ENCODE results near the gene GGA1. TPM values are rescaled to one million over a fixed set of nuclear protein-coding genes. Genes with fewer than 3 reads are reported as not detected.

Gene GGA1
- total RNA-seq (10 to 100 TPM; 70.5 to 86.8 TPM), total RNA-seq (96.3 to 105 reads per million in 2 donors)

DNA sequence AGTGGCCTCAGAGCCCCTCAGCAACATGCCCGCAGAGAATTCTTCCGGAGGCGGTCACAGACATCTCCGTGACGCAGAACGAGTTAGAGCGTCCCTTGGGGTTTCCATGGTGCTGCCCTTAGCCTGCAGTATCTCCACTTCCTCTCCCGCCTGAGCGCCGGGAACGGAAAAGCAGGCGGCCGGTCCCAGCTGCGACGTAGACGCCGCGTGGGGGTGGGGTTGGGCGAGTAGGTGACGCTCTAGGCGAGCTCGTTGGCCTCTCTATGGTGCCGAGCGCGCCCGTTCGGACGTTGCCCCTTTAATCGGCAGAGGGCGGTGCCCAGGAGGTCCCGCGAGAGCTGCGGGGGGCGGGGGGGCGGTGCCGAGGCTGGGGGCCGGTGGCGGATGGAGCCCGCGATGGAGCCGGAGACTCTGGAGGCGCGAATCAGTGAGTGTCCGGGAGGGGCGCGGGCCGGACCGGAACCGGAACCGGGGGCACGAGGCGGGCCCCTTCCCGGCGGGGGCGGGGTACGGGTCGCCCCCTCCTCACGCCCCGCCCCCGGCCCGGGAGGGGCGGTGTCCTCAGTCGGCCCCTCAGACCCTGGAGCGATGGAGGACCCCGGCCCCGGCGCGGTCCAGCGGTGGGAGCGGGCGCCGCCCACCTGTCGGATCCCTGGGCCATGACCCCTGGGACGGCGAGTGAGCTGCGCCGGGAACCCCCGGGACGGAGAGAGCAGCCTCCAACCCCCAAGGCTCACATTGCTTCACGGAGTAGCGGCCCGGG, at the start of gene GGA1:
Gene GGA1, plus strand, starts transcription at position 358 of the 763 bp plus-strand sequence. Its CDS starts 27 bp downstream, at position 385.
- ATAC-seq, result peak; percentile 81
- Mint-ChIP-seq H3K36me3 (ENCODE audit: low read depth) (no peaks in the 10 kb centered on the region), H3K4me1 (peaks cover 41% of the 10 kb centered on the region), H3K27ac (peak within 1 kb of the TSS; percentile 98), H3K27me3 (no peaks in the 10 kb centered on the region), H3K4me3 (peak within 1 kb of the TSS; percentile 98)
- DNase-seq, result peak; percentile 92 to 97 (median 94)
- no peaks in the 10 kb centered on the region for H3K9me3 ChIP-seq (ENCODE audit: control insufficient read depth, low read length, poor library complexity, severe bottlenecking)

DNA sequence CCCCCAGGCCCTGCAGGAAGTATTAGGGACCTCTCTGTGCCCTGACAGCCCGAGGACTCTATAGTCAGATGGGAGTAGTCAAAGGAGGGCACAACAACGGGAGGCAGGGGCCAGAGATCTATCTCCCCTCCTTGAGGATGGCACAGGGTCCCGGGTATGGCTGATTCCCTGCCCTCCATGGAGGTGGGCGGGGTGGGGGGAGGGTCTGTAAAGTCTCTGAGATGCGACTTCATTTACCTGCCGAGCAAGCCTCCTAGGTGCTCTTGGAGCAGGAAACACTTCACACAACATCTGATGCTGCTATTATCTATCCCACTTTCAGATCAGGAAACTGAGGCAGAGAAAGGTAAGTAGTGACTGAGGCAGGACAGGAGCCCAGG, 49.1 kb upstream of the GGA1 start:
- no peak for ATAC-seq
- Mint-ChIP-seq H3K27me3 (peaks cover 51% of the 10 kb centered on the region), H3K4me3 (peak overlapping the region; percentile 68), H3K36me3 (ENCODE audit: low read depth) (peaks cover 5% of the 10 kb centered on the region), H3K4me1 (peaks cover 17% of the 10 kb centered on the region), H3K27ac (no peak overlapping the region)
- H3K9me3 ChIP-seq (ENCODE audit: control insufficient read depth, low read length, poor library complexity, severe bottlenecking), result no peaks in the 10 kb centered on the region
- DNase-seq, result no peak

DNA sequence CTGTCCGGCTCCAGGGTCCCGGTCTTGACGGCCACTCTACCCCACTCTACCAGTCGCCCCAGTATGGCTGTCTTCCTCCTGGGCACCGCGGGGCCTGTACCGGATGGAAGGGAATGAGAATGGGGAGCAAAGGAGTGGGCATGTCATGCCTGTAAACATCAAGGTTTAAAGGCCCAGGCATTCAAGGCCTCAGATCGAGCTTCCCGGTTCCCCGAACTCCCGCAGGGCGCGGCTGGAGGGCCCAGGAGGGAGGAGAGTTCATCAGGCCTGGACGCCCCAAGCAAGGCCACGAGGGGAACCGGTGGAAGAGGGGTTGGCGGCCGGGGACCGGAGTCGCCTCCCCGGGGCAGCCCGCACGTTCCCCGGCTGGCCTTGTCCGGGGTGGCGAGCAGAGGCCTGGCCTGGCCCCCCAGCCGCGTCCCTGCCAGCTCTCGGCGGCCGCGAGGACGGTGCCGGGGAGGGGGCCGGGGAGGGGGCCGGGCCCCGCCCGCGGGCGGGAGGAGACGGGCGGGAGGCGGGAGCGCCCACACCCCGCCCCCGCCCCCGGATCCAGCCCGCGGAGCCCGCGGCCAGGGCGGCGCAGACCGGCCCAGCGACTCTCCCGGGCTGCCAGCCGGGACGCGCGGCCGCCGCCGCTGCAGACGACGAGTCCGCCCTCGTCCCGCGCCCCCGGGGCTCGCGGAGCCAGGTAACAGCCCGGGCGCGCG, 48.6 kb upstream of the GGA1 start, which contains the start of gene CDC42EP1:
Gene CDC42EP1, plus strand, starts transcription at position 580 of the 707 bp plus-strand sequence. CDS start 5,870 bp downstream, outside the sequence.
- no peaks in the 10 kb centered on the region for H3K9me3 ChIP-seq (ENCODE audit: control insufficient read depth, low read length, poor library complexity, severe bottlenecking)
- ATAC-seq (peak; percentile 22), DNase-seq (no peak)
- H3K4me1 Mint-ChIP-seq, result peaks cover 17% of the 10 kb centered on the region
- H3K27ac Mint-ChIP-seq, result no peak within 1 kb of the TSS
- H3K27me3 Mint-ChIP-seq, result peaks cover 51% of the 10 kb centered on the region
- peak within 1 kb of the TSS; percentile 87 for H3K4me3 Mint-ChIP-seq
- peaks cover 5% of the 10 kb centered on the region for H3K36me3 Mint-ChIP-seq (ENCODE audit: low read depth)

- H3K9me3 ChIP-seq (ENCODE audit: control insufficient read depth, low read length, poor library complexity, severe bottlenecking), result no peaks in the 10 kb centered on the region
- Mint-ChIP-seq H3K36me3 (ENCODE audit: low read depth) (peaks cover 5% of the 10 kb centered on the region), H3K27ac (no peak overlapping the region), H3K27me3 (peaks cover 51% of the 10 kb centered on the region), H3K4me3 (peak overlapping the region; percentile 87), H3K4me1 (peaks cover 17% of the 10 kb centered on the region)
- DNase-seq, result no peak
- ATAC-seq, result no peak
Measured at GRCh38 chr22:37560608-37561211, 47.9 kb upstream of the GGA1 start.

DNA sequence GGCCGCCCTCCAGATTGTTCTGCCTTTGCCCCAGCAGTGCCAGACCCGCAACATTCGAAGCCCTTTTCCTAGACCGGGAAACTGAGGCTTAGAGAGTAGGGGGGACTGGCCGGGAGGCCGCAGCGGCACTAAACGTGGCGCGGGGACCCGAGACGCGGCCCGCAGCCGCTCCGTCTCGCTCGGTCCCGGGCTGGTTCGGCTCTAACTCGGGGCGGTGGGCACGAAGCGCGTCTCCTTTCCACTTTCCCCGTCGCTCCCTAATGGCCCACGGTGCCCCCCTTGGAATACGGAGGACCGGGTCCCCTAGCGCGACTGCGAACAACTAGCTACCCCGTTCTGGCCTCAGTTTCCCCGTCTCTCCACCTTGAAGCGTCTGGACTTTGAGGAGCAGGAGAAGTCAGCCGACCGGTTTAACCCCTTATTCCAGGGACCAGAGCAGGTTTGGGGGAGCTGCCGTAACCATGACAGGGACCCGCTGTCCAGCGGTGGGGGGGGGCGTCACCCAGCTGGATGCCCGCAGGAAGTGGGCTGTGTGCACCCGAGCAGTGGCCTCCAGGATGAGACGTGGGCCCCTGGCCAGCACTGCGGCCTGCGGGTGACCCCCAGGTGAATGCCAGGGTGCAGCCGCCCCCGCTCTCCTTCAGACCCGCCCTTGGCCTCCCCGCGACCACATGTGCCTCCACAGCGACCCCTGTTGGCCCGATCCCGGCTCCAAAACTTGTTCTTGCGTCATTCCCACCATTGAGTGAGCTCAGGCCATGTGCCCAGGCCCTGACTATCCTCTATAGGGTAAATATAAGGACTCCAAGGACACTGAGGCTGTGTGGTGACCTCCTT, 47.2 kb upstream of the GGA1 start:
- peak; percentile 57 to 80 (median 59) for DNase-seq
- peaks cover 17% of the 10 kb centered on the region for H3K4me1 Mint-ChIP-seq
- peak overlapping the region; percentile 87 for H3K4me3 Mint-ChIP-seq
- H3K27ac Mint-ChIP-seq, result no peak overlapping the region
- peaks cover 49% of the 10 kb centered on the region for H3K27me3 Mint-ChIP-seq
- H3K36me3 Mint-ChIP-seq (ENCODE audit: low read depth), result no peaks in the 10 kb centered on the region
- ATAC-seq, result peak; percentile 66
- H3K9me3 ChIP-seq (ENCODE audit: control insufficient read depth, low read length, poor library complexity, severe bottlenecking), result no peaks in the 10 kb centered on the region

DNA sequence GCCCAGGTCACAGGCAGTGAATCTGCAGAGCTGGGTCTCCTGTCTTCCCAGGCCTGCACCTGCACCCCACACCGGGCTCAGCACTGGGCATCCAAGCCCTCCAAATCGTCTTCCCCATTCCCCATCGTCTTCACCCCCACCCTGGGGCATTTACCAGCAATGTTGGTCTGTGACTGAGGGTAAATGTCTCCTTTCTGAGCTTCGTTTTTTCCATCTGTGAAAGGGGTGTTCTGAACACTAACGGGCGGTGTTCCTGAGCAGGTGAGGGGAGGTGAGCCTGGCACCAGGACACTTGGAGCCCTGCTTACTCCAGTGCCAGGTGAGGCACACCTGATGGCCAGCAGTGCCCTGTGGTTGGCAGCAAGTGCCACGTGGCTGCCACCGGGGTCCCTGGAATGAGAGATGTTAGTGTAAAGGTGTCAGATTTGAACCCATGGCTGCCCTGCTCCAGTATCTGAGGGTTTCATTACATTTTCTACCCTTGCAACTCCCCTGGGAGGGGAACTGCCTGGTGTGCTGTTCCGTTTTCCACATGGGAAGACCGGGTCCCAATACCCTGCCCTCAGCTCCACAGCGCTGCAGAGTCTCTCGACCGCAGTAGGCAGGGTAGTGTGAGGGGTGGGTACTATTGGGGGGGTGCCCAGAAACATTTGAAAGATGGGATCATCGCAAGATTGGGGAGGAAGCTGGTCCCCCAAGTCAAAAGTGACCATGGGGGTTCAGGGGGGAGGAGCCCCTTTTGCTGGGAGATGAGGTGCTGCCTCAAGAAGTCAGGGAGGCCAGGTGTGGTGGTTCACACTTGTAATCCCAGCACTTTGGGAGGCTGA, 46.4 kb upstream of the GGA1 start:
- ATAC-seq, result no peak
- no peaks in the 10 kb centered on the region for H3K36me3 Mint-ChIP-seq (ENCODE audit: low read depth)
- H3K4me1 Mint-ChIP-seq, result peaks cover 20% of the 10 kb centered on the region
- peaks cover 41% of the 10 kb centered on the region for H3K27me3 Mint-ChIP-seq
- peak overlapping the region; percentile 87 for H3K4me3 Mint-ChIP-seq
- no peak for DNase-seq
- H3K27ac Mint-ChIP-seq, result no peak overlapping the region
- H3K9me3 ChIP-seq (ENCODE audit: control insufficient read depth, low read length, poor library complexity, severe bottlenecking), result no peaks in the 10 kb centered on the region

- no peaks in the 10 kb centered on the region for H3K36me3 Mint-ChIP-seq (ENCODE audit: low read depth)
- no peaks in the 10 kb centered on the region for H3K9me3 ChIP-seq (ENCODE audit: control insufficient read depth, low read length, poor library complexity, severe bottlenecking)
- DNase-seq, result no peak
- H3K4me3 Mint-ChIP-seq, result no peak overlapping the region
- ATAC-seq, result no peak
- peaks cover 38% of the 10 kb centered on the region for H3K27me3 Mint-ChIP-seq
- H3K27ac Mint-ChIP-seq, result peak overlapping the region; percentile 32
- peaks cover 19% of the 10 kb centered on the region for H3K4me1 Mint-ChIP-seq
Measured at GRCh38 chr22:37563153-37564081, 45.2 kb upstream of the GGA1 start.

GRCh38 chr22:37564111-37564711, 44.4 kb upstream of the GGA1 start:
- peak overlapping the region; percentile 32 for H3K27ac Mint-ChIP-seq
- H3K9me3 ChIP-seq (ENCODE audit: control insufficient read depth, low read length, poor library complexity, severe bottlenecking), result no peaks in the 10 kb centered on the region
- ATAC-seq, result no peak

DNA sequence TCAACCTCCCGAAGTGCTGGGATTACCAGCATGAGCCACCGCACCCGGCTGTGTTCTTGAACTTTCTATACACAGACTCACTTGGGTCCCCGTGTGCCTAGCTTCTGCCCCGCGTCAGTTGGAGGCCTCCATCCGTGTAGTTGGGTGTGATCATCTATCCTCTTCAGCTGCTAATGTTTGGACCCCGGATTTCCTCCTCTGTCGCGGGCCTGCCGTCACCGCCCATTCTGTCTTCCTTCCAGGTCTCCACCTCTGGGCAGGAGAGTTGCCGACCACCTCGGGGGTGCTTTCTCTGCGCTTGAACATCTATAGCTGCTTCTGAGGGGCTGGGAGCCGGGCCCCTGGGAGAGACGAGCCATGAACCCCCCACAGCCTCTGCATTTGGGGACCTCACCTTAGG, 42.8 kb upstream of the GGA1 start:
- H3K27ac Mint-ChIP-seq, result no peak overlapping the region
- H3K4me3 Mint-ChIP-seq, result no peak overlapping the region
- no peak for DNase-seq
- no peaks in the 10 kb centered on the region for H3K9me3 ChIP-seq (ENCODE audit: control insufficient read depth, low read length, poor library complexity, severe bottlenecking)
- no peaks in the 10 kb centered on the region for H3K36me3 Mint-ChIP-seq (ENCODE audit: low read depth)
- ATAC-seq, result no peak
- H3K4me1 Mint-ChIP-seq, result peaks cover 19% of the 10 kb centered on the region
- peaks cover 35% of the 10 kb centered on the region for H3K27me3 Mint-ChIP-seq

More at GRCh38 chr22:37564111-37564711, 44.4 kb upstream of the GGA1 start:
- Mint-ChIP-seq H3K4me3 (no peak overlapping the region), H3K4me1 (peaks cover 19% of the 10 kb centered on the region), H3K27me3 (peaks cover 35% of the 10 kb centered on the region), H3K36me3 (ENCODE audit: low read depth) (no peaks in the 10 kb centered on the region)
- no peak for DNase-seq

- no peak overlapping the region for H3K27ac Mint-ChIP-seq
- peak overlapping the region; percentile 49 for H3K4me3 Mint-ChIP-seq
- peak; percentile 22 to 25 (median 25) for DNase-seq
- ATAC-seq, result peak; percentile 40
- no peaks in the 10 kb centered on the region for H3K9me3 ChIP-seq (ENCODE audit: control insufficient read depth, low read length, poor library complexity, severe bottlenecking)
- H3K36me3 Mint-ChIP-seq (ENCODE audit: low read depth), result no peaks in the 10 kb centered on the region
- peaks cover 15% of the 10 kb centered on the region for H3K4me1 Mint-ChIP-seq
- peaks cover 32% of the 10 kb centered on the region for H3K27me3 Mint-ChIP-seq
Measured at GRCh38 chr22:37566329-37566837, 42.3 kb upstream of the GGA1 start.

All from T-helper 17 cell (primary cell).